Kidney (tissue), 14 donors: ENCODE results near the gene BSPRY. TPM values are rescaled to one million over a fixed set of nuclear protein-coding genes. Genes with fewer than 3 reads are reported as not detected.

Experiments used
- DNase-seq, 5 donors: peaks; one replicate each; pipeline ENCODE4 v3.0.0-alpha.2; 2013 to 2020
- FAIRE-seq: peaks from 2 replicates; lab custom pipeline; 2012; peaks lifted over from hg19 to GRCh38; lab: Jason Lieb, UNC
- H3K27ac ChIP-seq, 2 donors: one replicate each; pipeline ENCODE4 v1.7.0; 2013; ENCODE audit warnings: low read depth in 2 of 2, low read length in 2 of 2, inconsistent platforms in 1 of 2
- H3K27me3 ChIP-seq: one replicate; pipeline ENCODE4 v1.7.1; 2013; ENCODE audit warnings: low read length, inconsistent platforms; ENCODE audit not compliant: control insufficient read depth, insufficient read depth
- H3K36me3 ChIP-seq, 3 donors: one replicate each; pipeline versions ENCODE4 v1.7.0 to v1.7.1; 2013; ENCODE audit warnings: low read length in 3 of 3, control low read depth in 1 of 3, inconsistent platforms in 1 of 3; ENCODE audit not compliant: insufficient read depth in 3 of 3, control insufficient read depth in 2 of 3
- H3K4me1 ChIP-seq, 3 donors: one replicate each; pipeline versions ENCODE4 v1.7.0 to v1.7.1; 2013; ENCODE audit warnings: low read length in 3 of 3, inconsistent platforms in 1 of 3, low read depth in 1 of 3; ENCODE audit not compliant: control insufficient read depth in 2 of 3, insufficient read depth in 2 of 3
- H3K4me3 ChIP-seq, 3 donors: one replicate each; pipeline versions ENCODE4 v1.7.0 to v1.8.1; 2013; ENCODE audit warnings: low read length in 3 of 3, control low read depth in 1 of 3, inconsistent platforms in 1 of 3
- H3K9ac ChIP-seq, 3 donors: one replicate each; pipeline versions ENCODE4 v1.7.0 to v1.7.1; 2013; ENCODE audit warnings: low read length in 3 of 3, control low read depth in 1 of 3, inconsistent platforms in 1 of 3
- H3K9me3 ChIP-seq, 3 donors: one replicate each; pipeline versions ENCODE4 v1.7.0 to v1.7.1; 2013; ENCODE audit warnings: low read length in 3 of 3, control low read depth in 1 of 3, inconsistent platforms in 1 of 3; ENCODE audit not compliant: control insufficient read depth in 2 of 3, insufficient read depth in 1 of 3
- CTCF ChIP-seq: IDR thresholded peaks from 3 replicates; pipeline ENCODE4 v1.5.1; 2012; ENCODE audit warnings: mild to moderate bottlenecking, moderate library complexity, borderline replicate concordance; ENCODE audit not compliant: insufficient read depth; ENCODE audit errors: extremely low read depth
- intact Hi-C: fragments of 100-400 bp; cut with DNase I; formaldehyde crosslinking; loops from one replicate; pipeline ENCODE4 v1.11.1; 2022
- polyA plus RNA-seq: library from polyadenylated mRNA; stranded (reverse); fragments of 350-450 nt; fragmentation: Illumina TruSeq; extraction: RNeasy Lipid Tissue Mini Kit (QIAGEN cat#74804); gene quantifications from one replicate; pipeline ENCODE4 v1.2.3, GENCODE V29; 2014; ENCODE audit warnings: low read depth, low replicate concordance; ENCODE audit not compliant: insufficient read depth
- total RNA-seq: library from RNA; stranded (reverse); fragmentation: NEBNext Ultra II Directional; extraction: Animal tissue kit (Norgen Biotek cat#: 25700); gene quantifications from one replicate; pipeline ENCODE4 v1.2.1, GENCODE V29; 2021
- donor health status: control.
- donor health status: control.
- donor health status: control.
- donor health status: control.
- donor health status: control.
- donor health status: DM: yes; HTN: yes; CAD: no.
- donor health status: Normal renal cell carcinoma (clear cell type).

BSPRY gene
- total and polyA plus RNA-seq, 2 donors from 2014 or later = 14.5 to 18.0 TPM

- peaks cover 0 to 4% (median 4%) of the 10 kb centered on the region in 3 donors for H3K4me1 ChIP-seq
- no peak for FAIRE-seq
- H3K27ac ChIP-seq = no peak overlapping the region
- no peaks in the 10 kb centered on the region for H3K36me3 ChIP-seq
- no peak overlapping the region for H3K9ac ChIP-seq
- no peak for TF ChIP-seq CTCF
- peaks cover 9% of the 10 kb centered on the region for H3K27me3 ChIP-seq
- no peaks in the 10 kb centered on the region for H3K9me3 ChIP-seq
- DNase-seq = no peak
- intact Hi-C loops = no loop called here
- H3K4me3 ChIP-seq = no peak overlapping the region
These were observed 4.2 kb upstream of the BSPRY start for GRCh38 chr9:113345190-113345589.

- intact Hi-C loops = no loop called here
- Histone ChIP-seq H3K4me3 (no peak overlapping the region), H3K4me1 (peaks cover 0 to 6% (median 4%) of the 10 kb centered on the region in 3 donors), H3K9me3 (no peaks in the 10 kb centered on the region), H3K27me3 (peaks cover 12% of the 10 kb centered on the region), H3K27ac (no peak overlapping the region), H3K36me3 (no peaks in the 10 kb centered on the region), H3K9ac (no peak overlapping the region)
- DNase-seq = no peak
- no peak for FAIRE-seq
- TF ChIP-seq CTCF = no peak
These were observed 3.7 kb upstream of the BSPRY start for GRCh38 chr9:113345671-113346070.

- no peak for DNase-seq
- Histone ChIP-seq H3K4me3 (no peak overlapping the region), H3K9ac (no peak overlapping the region), H3K9me3 (no peaks in the 10 kb centered on the region), H3K27me3 (peaks cover 19% of the 10 kb centered on the region), H3K4me1 (peaks cover 0 to 6% (median 4%) of the 10 kb centered on the region in 3 donors), H3K27ac (no peak overlapping the region), H3K36me3 (no peaks in the 10 kb centered on the region)
- FAIRE-seq = no peak
- intact Hi-C loops = no loop called here
- no peak for TF ChIP-seq CTCF
These were observed 904 bp upstream of the BSPRY start for GRCh38 chr9:113348437-113348836.

- TF ChIP-seq CTCF = no peak
- Histone ChIP-seq H3K27ac (no peak overlapping the region), H3K4me1 (peaks cover 0 to 6% (median 4%) of the 10 kb centered on the region in 3 donors), H3K36me3 (no peaks in the 10 kb centered on the region), H3K4me3 (peak overlapping the region; percentile 30 to 66 (median 61)), H3K9me3 (no peaks in the 10 kb centered on the region), H3K27me3 (peaks cover 19% of the 10 kb centered on the region), H3K9ac (no peak overlapping the region)
- intact Hi-C loops = no loop called here
- FAIRE-seq (no peak), DNase-seq (no peak)
These were observed 286 bp upstream of the BSPRY start for GRCh38 chr9:113349066-113349444.
